HG03558 (cell line): Measurements from ENCODE around the gene ATG7.

Experiments used
- ATAC-seq: cut with Tn5 transposase; IDR thresholded peaks from one replicate; pipeline ENCODE4 v1.9.1; 2021; ENCODE audit warnings: moderate number of reproducible peaks; ENCODE audit not compliant: unreplicated experiment; ENCODE audit errors: extremely low read depth

Gene ATG7

GRCh38 chr3:11290743-11291680 is 18.8 kb downstream of the ATG7 start:
- no peak for ATAC-seq

DNA sequence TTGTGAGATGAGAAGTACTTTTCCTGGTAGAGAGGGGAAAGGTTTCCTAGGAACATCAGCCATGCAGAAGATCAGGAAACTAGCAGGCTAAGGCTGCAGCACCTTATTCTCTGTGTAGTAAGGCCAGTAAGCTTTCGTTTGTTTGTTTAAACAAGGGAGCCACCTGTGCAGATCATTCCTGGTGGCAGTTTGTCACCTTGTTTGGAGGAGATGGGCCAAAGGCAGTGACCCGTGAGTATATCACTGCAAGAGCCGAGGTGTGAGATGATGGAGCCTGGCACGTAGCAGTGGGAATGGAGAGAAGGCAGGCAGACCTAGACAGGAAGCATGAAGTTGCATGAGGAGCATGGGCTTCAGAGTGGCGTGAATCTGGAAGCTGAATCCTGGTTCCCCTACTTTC is 19.6 kb downstream of the ATG7 start:
- ATAC-seq = no peak

DNA sequence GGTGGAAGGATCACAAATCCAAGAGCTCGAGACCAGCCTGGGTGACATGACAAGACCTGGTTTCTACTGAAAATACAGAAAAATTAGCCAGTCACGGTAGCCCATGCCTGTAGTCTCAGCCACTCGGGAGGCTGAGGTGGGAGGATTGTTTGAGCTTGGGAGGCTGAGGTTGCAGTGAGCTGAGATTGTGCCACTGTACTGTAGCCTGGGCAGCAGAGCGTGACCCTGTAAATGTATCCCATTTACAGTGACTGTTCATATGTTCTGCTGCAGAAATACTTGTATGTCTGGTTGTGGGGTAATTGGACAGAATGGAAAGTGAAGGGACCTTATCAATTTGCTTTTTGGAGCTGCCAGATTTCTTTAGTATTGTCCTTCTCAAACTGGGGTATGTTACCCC is 24.9 kb downstream of the ATG7 start:
- no peak for ATAC-seq

DNA sequence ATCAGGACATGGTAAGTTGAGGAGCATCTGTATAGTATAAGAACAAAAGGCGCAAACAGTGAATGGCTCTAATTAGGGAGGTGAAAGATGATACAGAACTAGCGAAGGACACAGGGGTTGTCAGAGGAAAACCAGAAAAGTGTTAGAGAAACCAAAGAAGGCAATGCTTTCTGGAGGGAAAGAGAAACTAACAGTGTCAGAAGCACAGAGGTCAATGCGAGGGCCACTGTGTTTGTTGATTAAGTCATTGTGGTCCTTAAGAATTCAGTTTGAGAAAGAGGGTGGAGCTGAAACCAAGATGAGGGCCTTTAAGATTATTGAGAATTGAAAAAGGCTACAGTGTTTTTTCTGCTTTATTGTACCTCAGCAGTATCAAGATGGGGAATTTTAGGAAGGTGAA is 28.8 kb downstream of the ATG7 start:
- ATAC-seq = peak; percentile 89

DNA sequence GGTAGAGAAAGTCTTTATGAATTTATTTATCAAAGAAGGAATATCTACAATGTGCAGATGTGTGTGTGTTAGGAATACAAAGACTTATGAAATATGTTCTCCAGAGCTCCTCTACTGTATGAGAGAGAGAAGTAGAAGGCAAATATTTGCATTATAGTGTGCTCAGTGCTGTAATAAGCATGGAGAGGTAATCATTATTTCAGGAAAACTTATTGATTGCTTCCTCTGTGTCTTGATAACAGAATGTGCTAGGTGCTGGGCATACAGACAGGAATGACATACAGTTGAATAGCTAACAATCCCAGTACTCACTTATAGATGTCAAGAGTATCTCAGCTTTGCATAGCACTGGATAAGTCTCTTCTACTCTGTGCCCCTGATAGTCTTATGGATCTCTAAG is 30.2 kb downstream of the ATG7 start:
- ATAC-seq = no peak

DNA sequence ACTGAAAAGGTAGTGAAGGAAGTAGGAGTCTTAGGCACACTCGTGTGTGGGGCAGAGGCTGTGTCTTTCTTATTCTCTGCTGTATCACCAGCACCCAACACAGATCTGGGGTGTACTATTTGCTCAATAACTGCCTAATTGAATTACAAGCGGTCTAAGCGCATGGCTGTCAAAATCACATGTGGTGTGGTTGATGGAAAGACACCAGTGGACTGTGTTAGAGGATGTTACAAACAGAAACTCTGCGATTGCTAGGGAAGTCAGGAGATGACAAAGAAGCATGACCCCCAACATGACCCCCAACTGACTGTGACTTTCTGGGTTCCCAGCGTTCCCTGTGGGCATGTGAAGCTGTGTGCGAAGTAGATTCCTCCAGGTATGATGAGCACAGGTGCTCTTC is 32.0 kb downstream of the ATG7 start:
- no peak for ATAC-seq

- no peak for ATAC-seq
These were observed 33.3 kb downstream of the ATG7 start for GRCh38 chr3:11305509-11305908.

DNA sequence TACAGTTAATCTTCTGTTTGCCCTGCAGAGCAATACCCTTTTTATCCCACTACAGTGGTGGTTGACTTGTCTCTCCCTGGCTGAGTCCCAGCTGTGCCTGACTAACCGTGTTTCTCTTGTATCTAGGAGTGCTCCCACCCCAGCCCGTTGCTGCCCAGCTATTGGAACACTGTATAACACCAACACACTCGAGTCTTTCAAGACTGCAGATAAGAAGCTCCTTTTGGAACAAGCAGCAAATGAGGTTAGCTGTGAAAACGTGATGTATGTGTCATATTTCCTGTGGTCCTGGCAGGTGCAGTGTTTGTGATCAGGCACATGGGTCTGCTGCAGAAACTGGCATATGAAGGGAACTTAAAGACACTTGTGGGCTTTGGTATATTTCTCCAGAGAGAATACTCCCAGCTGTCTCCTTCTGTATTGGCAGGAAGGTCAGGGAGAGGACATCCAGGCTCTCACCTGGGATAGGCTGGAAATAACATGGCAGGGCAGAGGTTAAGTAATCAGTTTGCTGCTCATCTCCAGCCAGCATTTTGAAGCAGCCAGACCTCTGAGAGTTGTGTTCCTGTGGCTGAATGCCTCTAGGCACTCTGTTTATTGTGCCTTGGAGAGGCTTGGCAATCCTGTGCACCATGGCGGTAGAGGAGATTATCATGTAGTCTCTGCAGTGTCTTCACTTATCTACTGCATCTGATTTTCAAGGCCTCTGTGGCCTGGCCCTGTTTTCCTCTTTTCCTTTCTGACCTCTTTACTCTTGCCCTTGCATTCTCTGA is 34.8 kb downstream of the ATG7 start:
- ATAC-seq = no peak

DNA sequence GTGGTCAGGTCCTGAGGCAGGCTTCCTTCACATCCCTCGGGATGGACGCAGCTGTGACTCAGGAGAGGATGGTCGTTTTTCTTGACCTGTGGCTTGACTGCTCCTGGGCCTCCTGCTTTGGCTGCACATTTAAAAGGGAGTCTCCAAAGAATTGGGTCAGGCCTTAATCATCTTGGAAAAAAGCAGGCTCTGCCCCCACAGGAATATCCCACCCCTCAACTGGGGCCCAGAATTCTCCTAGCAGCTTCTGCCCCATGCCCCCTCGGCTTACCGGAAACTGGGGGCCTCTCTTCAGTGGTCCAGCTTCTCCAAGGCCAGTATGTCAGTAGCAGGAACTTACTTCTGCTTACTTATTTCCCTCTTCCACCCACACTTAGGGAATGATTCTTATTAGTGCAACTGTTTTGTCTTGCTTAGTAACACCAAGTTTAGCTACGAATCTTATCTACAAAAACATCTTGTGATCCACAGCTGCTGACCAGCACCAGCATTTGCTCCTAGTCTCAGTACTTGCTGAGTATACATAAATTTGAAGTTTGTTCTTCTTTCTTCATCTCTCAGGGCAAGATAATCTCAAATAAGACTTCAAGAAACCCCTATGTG is 35.7 kb downstream of the ATG7 start:
- ATAC-seq = no peak

DNA sequence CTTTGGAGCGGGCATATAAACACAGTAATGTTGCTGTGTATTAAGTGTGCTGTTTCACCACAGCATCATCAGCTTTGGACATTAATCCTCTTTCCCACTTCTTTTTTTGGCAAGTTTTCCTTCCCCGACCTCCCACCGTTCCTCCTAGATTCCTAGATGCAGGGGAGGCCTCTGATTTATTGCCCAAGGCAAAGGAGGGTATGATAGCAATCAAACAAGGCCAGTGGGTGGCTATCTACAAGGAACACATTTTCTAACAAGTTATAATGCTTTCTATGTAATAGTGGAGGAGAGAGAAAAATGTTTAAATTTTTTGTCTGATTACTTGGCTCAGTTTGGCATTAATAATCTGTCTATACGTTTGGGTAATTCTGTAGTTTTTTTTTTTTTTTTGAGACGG is 38.1 kb downstream of the ATG7 start:
- ATAC-seq = no peak

GRCh38 chr3:11312166-11312565 is 40.0 kb downstream of the ATG7 start:
- no peak for ATAC-seq

DNA sequence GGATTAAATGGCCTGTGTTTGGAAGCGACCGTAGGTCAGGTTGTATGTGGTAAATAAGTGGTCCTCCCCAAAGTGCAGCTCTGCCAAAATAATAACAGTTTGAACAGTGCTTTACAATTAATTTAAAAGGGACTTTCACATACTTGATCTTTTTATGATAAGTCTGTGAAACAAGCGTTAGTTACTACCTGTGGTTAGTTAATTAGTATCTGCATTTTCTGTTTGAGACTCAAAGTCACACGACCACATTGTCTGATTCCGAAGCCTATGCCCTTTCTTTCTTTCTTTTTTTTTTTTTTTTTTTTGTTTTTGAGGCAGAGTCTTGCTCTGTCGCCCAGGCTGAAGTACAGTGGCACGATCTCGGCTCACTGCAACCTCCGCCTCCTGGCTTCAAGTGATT is 45.1 kb downstream of the ATG7 start:
- ATAC-seq = no peak

DNA sequence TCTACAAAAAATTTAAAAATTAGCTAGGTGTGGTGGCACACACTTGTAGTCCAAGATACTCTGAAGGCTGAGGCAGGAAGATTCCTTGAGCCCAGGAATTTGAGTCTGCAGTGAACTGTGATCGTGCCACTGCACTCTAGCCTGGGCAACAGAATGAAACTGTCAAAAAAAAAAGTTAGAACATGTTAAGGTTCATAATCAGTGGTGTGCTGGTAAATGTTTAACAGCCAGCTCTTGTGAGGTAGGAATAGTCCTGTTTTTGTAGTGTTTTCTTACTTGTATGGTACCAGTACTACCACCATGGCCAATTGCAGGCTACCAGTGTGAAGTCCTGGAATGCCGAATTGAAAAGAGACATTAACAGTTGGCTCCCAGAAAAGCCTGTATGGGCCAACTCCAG is 50.7 kb downstream of the ATG7 start:
- no peak for ATAC-seq

DNA sequence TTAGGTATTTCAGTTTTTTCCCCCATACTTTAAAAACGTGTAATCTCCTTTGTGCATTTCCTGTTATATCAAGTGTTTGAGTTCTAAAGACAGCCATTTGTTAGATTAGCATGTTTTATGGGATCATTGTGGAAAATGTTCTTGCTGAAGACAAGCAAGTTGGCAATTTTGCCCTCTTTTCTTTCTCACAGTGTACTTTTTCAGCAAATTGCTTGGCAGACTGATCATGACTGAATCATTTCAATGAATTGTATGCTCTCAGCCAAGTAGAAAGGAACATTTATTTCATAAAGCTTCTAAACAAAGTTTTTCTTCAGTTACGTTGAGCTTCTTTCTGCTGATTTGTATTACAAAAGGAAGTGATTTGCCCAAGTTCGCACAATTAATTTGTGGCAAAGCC is 51.6 kb downstream of the ATG7 start:
- no peak for ATAC-seq

DNA sequence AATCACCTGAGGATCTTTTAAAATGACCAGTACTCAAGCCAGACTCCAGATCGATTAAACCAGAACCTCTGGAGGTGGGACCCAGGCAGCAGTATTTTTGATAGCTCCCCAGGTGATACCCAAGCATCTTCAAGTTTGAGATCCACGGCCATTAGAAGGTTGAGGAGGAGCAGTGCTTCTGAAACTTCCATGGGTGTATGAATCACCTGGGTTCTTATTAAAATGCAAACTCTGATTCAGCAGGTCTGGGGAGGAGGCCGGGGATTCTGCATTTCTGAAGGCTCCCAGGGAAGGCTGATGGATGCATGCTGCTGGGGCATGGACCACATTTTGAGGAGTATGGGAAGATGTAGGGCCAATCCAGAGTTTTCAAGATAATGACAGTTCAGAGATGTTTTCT is 55.4 kb downstream of the ATG7 start:
- no peak for ATAC-seq

DNA sequence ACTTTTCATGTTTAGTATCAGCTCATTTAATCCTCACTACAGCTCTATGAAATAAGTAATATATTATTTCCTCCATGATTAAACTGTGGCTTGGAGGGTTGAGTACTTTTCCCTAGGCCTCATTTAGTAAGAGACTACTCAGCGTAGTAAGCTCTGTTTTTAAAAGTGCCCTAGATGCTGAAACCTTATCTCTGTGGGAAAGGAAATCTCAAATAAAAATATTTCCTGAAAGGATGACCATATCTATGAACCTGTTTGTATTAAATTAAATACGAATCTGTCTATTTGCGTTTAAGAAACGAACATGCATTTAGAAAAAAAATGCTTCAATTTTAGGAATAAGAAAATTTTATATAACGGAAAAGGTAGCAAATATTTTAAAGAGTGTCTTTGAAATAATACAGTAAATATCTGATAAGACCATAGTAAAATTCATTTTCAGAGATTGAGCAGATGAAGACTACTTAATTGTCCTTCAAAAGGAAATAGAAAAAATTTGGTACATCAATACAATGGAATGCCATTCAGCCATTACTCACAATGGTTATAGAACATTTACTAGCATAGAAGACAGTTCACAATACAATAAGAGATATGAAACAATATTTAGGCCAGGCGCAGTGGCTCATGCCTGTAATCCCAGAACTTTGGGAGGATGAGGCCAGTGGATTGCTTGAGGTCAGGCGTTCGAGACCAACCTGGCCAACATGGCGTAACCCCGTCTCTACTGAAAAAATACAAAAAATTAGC is 56.2 kb downstream of the ATG7 start:
- no peak for ATAC-seq

GRCh38 chr3:11329777-11330176 is 57.6 kb downstream of the ATG7 start:
- no peak for ATAC-seq

DNA sequence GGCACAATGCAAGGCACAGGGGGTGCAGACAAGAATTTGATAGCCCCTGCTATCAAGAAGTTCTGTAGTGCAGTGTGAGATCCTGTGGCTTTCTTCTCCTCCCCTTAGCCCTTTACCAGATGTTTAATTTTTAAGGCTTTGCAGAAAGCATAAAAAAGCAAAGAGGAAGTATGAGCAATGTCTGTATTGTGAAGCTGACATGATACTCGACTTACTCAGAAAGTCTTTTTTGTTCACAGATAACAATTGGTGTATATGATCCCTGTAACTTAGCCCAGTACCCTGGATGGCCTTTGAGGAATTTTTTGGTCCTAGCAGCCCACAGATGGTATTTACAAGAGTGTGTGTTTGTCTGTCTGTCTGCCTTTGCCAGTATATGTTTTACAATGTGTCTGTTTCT is 58.9 kb downstream of the ATG7 start:
- ATAC-seq = no peak

GRCh38 chr3:11335056-11335608 is 62.9 kb downstream of the ATG7 start:
- no peak for ATAC-seq

- no peak for ATAC-seq
These were observed 67.3 kb downstream of the ATG7 start for GRCh38 chr3:11339541-11339940.
